ENCODE results near the gene TBC1D1. TPM values are rescaled to one million over a fixed set of nuclear protein-coding genes. Genes with fewer than 3 reads are reported as not detected.

The TBC1D1 gene
- 93.1 and 133 TPM in 2 replicates for total RNA-seq

DNA sequence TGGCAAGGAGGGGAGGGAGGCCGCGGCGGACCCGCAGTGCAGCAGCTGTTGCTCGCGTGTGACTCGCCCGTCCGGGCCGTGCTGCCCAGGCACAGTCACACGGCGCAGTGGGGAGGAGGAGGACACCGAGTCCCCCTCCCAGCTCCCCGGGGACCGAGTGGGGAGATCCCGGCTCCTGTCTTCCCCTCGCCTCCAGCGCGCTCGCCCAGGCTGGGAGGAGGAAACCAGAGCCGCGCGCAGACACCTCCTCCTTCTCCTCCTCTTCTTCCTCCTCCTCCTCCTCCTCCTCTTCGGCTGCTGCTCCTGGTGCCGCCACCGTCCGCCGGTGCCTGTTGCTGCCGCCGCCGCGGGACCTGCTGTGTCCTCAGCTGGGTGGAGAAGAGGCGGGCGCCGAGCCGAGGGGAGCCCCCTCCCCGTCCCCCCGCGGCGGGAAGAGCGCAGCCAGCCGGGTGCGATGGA, at the start of gene TBC1D1:
Gene TBC1D1, plus strand, starts transcription at position 284 of the 459 bp plus-strand sequence. CDS start 11,012 bp downstream, outside the sequence.
- Histone ChIP-seq H3K36me3 (ENCODE audit: control insufficient read depth, insufficient read depth, low read length) (no peaks in the 10 kb centered on the region), H3K27me3 (ENCODE audit: control insufficient read depth, insufficient read depth, low read length) (peaks cover 19% of the 10 kb centered on the region), H3K4me3 (ENCODE audit: low read depth, low read length) (peak within 1 kb of the TSS; percentile 64)
- DNase-seq (ENCODE audit: low read depth) = no peak
- no peak for TF ChIP-seq CTCF (IDR thresholded peaks at IDR 0.05; ENCODE audit: insufficient read depth, low read length, poor library complexity, severe bottlenecking)

DNA sequence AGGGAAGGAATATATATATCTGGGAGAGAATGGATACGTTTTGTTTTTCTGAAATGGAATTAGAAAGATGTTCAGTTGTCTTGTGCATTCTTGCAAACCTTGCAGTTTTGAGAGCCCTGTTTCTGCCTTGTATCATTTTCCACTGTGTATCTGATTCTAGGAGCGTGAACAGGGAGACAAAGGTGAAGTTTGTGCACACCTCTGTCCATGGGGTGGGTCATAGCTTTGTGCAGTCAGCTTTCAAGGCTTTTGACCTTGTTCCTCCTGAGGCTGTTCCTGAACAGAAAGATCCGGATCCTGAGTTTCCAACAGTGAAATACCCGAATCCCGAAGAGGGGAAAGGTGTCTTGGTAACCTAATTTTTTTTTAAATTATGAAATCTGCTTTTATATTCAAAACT, 46.7 kb upstream of the TBC1D1 start:
- peaks cover 2% of the 10 kb centered on the region for H3K36me3 ChIP-seq (ENCODE audit: control insufficient read depth, insufficient read depth, low read length)
- no peak for TF ChIP-seq CTCF (IDR thresholded peaks at IDR 0.05; ENCODE audit: insufficient read depth, low read length, poor library complexity, severe bottlenecking)
- H3K4me3 ChIP-seq (ENCODE audit: low read depth, low read length) = no peak overlapping the region
- no peaks in the 10 kb centered on the region for H3K27me3 ChIP-seq (ENCODE audit: control insufficient read depth, insufficient read depth, low read length)
- DNase-seq (ENCODE audit: low read depth) = no peak

DNA sequence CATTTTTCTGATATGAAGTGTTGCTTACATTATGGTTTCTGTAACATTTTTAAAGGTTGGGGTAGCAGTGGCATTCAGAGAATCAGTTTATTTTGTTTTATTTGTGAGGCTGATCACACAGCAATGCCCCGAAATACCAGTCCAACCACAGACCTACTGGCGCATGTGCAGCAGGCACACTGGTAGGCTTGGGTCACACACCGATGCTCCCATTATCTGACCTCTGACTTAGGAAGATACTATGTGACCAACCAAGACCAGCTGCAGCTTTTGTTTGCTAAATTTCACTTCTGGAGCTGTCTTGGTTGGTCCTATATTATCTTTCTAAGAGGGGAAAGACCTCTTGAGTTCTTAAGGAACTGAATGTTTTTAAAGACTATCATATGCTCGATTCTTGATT, 45.7 kb upstream of the TBC1D1 start:
- no peak for DNase-seq (ENCODE audit: low read depth)
- Histone ChIP-seq H3K27me3 (ENCODE audit: control insufficient read depth, insufficient read depth, low read length) (no peaks in the 10 kb centered on the region), H3K4me3 (ENCODE audit: low read depth, low read length) (no peak overlapping the region), H3K36me3 (ENCODE audit: control insufficient read depth, insufficient read depth, low read length) (peaks cover 2% of the 10 kb centered on the region)
- no peak for TF ChIP-seq CTCF (IDR thresholded peaks at IDR 0.05; ENCODE audit: insufficient read depth, low read length, poor library complexity, severe bottlenecking)

DNA sequence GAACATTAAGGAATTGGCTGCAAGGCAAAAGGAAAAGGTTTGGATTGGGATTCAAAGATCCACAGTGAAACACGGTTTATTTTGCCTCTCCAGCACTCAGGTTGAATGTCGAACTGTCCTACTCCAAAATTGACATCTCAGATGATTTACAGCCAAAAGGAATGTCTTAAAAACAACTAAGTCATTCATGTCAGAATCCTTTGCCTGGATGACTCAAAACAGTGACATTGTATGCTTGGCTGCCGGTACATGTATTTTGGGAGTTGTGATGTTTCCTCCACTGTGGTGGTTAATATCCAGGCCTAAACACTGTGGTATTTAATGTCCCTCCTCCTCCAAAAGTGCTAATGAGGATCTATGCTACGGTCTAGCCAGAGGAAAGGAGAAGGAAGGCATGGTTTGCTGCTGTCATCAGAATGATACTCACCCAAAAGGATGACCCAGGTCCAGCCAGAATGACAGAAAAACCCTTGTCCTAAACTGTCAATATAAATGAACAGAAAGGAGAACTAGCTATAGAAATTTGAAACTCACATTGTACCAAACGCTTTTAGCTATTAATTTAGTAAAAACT, 43.5 kb upstream of the TBC1D1 start:
- H3K36me3 ChIP-seq (ENCODE audit: control insufficient read depth, insufficient read depth, low read length) = peaks cover 2% of the 10 kb centered on the region
- TF ChIP-seq CTCF (IDR thresholded peaks at IDR 0.05; ENCODE audit: insufficient read depth, low read length, poor library complexity, severe bottlenecking) = no peak
- no peak overlapping the region for H3K4me3 ChIP-seq (ENCODE audit: low read depth, low read length)
- no peaks in the 10 kb centered on the region for H3K27me3 ChIP-seq (ENCODE audit: control insufficient read depth, insufficient read depth, low read length)
- DNase-seq (ENCODE audit: low read depth) = no peak

GRCh38 chr4:37852376-37852775, 38.5 kb upstream of the TBC1D1 start:
- peaks cover 2% of the 10 kb centered on the region for H3K36me3 ChIP-seq (ENCODE audit: control insufficient read depth, insufficient read depth, low read length)
- DNase-seq (ENCODE audit: low read depth) = no peak
- H3K4me3 ChIP-seq (ENCODE audit: low read depth, low read length) = no peak overlapping the region

More at GRCh38 chr4:37852376-37852775, 38.5 kb upstream of the TBC1D1 start:
- no peaks in the 10 kb centered on the region for H3K27me3 ChIP-seq (ENCODE audit: control insufficient read depth, insufficient read depth, low read length)
- no peak for TF ChIP-seq CTCF (IDR thresholded peaks at IDR 0.05; ENCODE audit: insufficient read depth, low read length, poor library complexity, severe bottlenecking)
